K562 (cell line): ENCODE measurements around the gene ARMH1. TPM values are rescaled to one million over a fixed set of nuclear protein-coding genes. Genes with fewer than 3 reads are reported as not detected.

Experiments
- BHLHE40 ChIP-seq: IDR thresholded peaks from 2 replicates; pipeline ENCODE4 v1.6.1; 2011; ENCODE audit warnings: low read length, improper control_type of control experiment
- MGA ChIP-seq: fragments of 450-650 bp; IDR thresholded peaks from 2 replicates; pipeline ENCODE4 v1.6.1; 2016; ENCODE audit warnings: mild to moderate bottlenecking, moderate library complexity
- ZBTB40 ChIP-seq, 2 experiments: fragments of 450-650 bp in 1 of 2; sonication (generic) in 1 of 2; formaldehyde crosslinking in 1 of 2; IDR thresholded peaks; 2 replicates each; pipeline versions ENCODE4 v1.7.1 to v1.9.0; 2016 to 2022; ENCODE audit warnings: inconsistent platforms in 1 of 2, mild to moderate bottlenecking in 1 of 2, missing genetic modification reagents in 1 of 2
- ZNF644 ChIP-seq: fragments of 200-800 bp; sonication (Bioruptor generic); IDR thresholded peaks from 2 replicates; pipeline ENCODE4 v1.6.1; 2016; ENCODE audit warnings: low read depth, missing genetic modification characterization, missing compliant biosample characterization
- polyA plus RNA-seq, 8 experiments: library from polyadenylated mRNA; depleted of rRNA in 4 of 8; stranded (reverse) in 5 of 8; unstranded in 3 of 8; fragments of >200 nt; fragmentation: Nextera tagmentation in 2 of 8; fragmentation: Illumina TruSeq in 1 of 8; extraction: Ambion mirVana in 2 of 8; extraction: Trizol in 1 of 8; gene quantifications; 2 replicates each; pipeline versions ENCODE4 v1.2.1 to v1.2.3, GENCODE V29; 2011 to 2014; ENCODE audit warnings: inconsistent platforms in 1 of 8, missing spikeins in 1 of 8
- total RNA-seq, 7 experiments: library from RNA; depleted of rRNA in 6 of 7; stranded (reverse); fragments of >200 nt in 6 of 7; fragmentation: Illumina TruSeq in 2 of 7; extraction: Trizol in 2 of 7; gene quantifications; 2 replicates each; pipeline versions ENCODE4 v1.2.1 to v1.2.3, GENCODE V29; 2011 to 2021; ENCODE audit warnings: low replicate concordance in 1 of 7

The ARMH1 gene
- total and polyA plus RNA-seq, 9 of the 15 experiments (the other 6 are each of a cell fraction or from before 2014, with no cell fraction given), result 0.41 TPM; not detected in 8

DNA sequence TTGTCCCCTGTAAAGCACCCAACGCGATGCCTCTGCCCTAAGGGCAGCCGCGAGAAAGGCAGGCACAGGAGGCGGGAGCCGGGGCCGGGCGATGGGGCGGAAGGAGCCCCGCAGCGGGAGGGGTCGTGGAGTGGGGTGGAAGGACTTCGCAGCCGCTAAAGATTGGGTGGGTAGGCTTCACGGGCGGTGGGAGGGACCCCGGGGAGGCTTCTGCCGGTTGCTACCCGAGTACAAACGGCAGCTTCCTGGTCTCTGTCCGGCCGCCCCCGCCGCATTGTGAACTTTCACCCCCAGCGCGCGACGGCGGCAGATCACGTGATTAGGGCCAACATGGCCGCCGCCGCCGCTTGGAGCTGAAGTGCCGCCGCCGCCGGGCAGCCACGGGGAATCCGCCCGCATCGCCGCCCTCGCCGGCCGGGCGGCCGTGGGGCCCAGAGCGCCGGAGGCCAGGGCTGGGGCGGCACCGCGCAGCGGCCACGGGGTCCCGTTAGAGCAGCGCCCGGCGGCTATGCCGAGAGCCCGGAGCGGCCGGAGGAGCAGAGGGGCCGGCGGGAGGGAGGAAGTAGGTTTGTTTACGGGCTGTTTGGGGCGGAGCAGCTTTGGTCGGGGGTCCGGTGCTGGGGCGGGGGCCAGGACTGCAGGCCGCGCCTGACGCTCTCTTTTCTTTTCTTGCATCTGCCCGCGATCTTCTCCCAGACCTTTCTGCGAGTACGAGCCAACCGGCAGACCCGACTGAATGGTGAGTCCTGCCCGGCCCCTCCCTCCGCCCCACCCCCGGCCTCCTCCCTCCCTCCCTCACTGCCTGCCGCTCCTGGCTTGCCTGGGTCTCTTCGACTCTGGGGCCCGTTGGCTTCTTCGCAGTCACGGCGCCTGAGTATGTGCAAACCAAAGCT, 42.6 kb upstream of the ARMH1 start (continued):
- TF ChIP-seq MGA (peak; percentile 59), BHLHE40 (peak; percentile 94), ZNF644 (tag) (peak; percentile 51; the same call in 1 of the 2 replicates), ZBTB40 (IDR thresholded peaks at IDR 0.05) (no peak; the same call in 1 of the 2 replicates), ZBTB40 (CRISPR knock-in tag; IDR thresholded peaks at IDR 0.05) (no peak)
